ENCODE data around the gene PDE7B.

GRCh38 chr6:136066005-136066404 is 214.5 kb downstream of the PDE7B start:
- no peak for TF ChIP-seq CTCF (IDR thresholded peaks at IDR 0.05)
- TF ChIP-seq POLR2A (IDR thresholded peaks at IDR 0.05), result no peak

All from Peyer's patch (tissue), 4 donors.